Mesendoderm (in vitro differentiated cells): ENCODE data around the gene MYL4.
"Not testable (repeated sequence)": the region's sequence is repeated elsewhere in the genome, so short reads cannot be mapped to it uniquely, and the experiment has no call there.

Experiments
- DNase-seq: peaks from one replicate; pipeline ENCODE4 v3.0.0; 2013
- H2AK5ac ChIP-seq: 2 replicates; pipeline ENCODE4 v1.6.1; 2013; ENCODE audit warnings: low read length, inconsistent platforms
- H2BK120ac ChIP-seq: 2 replicates; pipeline ENCODE4 v1.6.1; 2013; ENCODE audit warnings: low read depth, mild to moderate bottlenecking, low read length, moderate library complexity, mixed read lengths
- H2BK15ac ChIP-seq: replicated peaks from 2 replicates; pipeline ENCODE4 v1.6.1; 2013; ENCODE audit warnings: low read depth, mild to moderate bottlenecking, moderate library complexity
- H2BK5ac ChIP-seq: 2 replicates; pipeline ENCODE4 v1.6.1; 2013; ENCODE audit warnings: low read length, inconsistent platforms
- H3K18ac ChIP-seq: 2 replicates; pipeline ENCODE4 v1.6.1; 2013; ENCODE audit warnings: mild to moderate bottlenecking, low read length, mixed read lengths
- H3K23ac ChIP-seq: one replicate; pipeline ENCODE4 v1.6.1; 2013; ENCODE audit warnings: low read length
- H3K27ac ChIP-seq: 2 replicates; pipeline ENCODE4 v1.5.1; 2013; ENCODE audit warnings: low read depth, mild to moderate bottlenecking, inconsistent platforms, low read length, moderate library complexity
- H3K27me3 ChIP-seq: 2 replicates; pipeline ENCODE4 v1.6.1; 2013; ENCODE audit warnings: low read length, control low read depth, mild to moderate bottlenecking, inconsistent platforms; ENCODE audit not compliant: insufficient read depth, poor library complexity
- H3K36me3 ChIP-seq: 2 replicates; pipeline ENCODE4 v1.6.1; 2013; ENCODE audit warnings: low read length, inconsistent platforms; ENCODE audit not compliant: control insufficient read depth, insufficient read depth
- H3K4ac ChIP-seq: one replicate; pipeline ENCODE4 v1.6.1; 2013; ENCODE audit warnings: low read depth, mild to moderate bottlenecking, low read length, moderate library complexity
- H3K4me1 ChIP-seq: 2 replicates; pipeline ENCODE4 v1.6.1; 2013; ENCODE audit warnings: low read depth, low read length, inconsistent platforms; ENCODE audit not compliant: control insufficient read depth
- H3K4me2 ChIP-seq: 2 replicates; pipeline ENCODE4 v1.6.1; 2013; ENCODE audit warnings: low read length
- H3K4me3 ChIP-seq: 2 replicates; pipeline ENCODE4 v1.5.1; 2013; ENCODE audit warnings: mild to moderate bottlenecking, low read length
- H3K56ac ChIP-seq: one replicate; pipeline ENCODE4 v1.6.1; 2013; ENCODE audit warnings: low read length
- H3K79me1 ChIP-seq: 2 replicates; pipeline ENCODE4 v1.6.1; 2013; ENCODE audit warnings: low read length, inconsistent platforms
- H3K79me2 ChIP-seq: 2 replicates; pipeline ENCODE4 v1.6.1; 2013; ENCODE audit warnings: mild to moderate bottlenecking, low read length; ENCODE audit not compliant: control insufficient read depth, insufficient read depth
- H3K9ac ChIP-seq: 2 replicates; pipeline ENCODE4 v1.6.1; 2013; ENCODE audit warnings: low read length, inconsistent platforms
- H4K5ac ChIP-seq: one replicate; pipeline ENCODE4 v1.6.1; 2013; ENCODE audit warnings: low read length
- H4K8ac ChIP-seq: one replicate; pipeline ENCODE4 v1.6.1; 2013; ENCODE audit warnings: low read depth, mild to moderate bottlenecking, control low read depth, low read length, moderate library complexity
- WGBS: extraction: QIAGEN DNeasy Blood & Tissue Kit; methylation state at CpG from one replicate; pipeline ENCODE4 v1.1.7; 2013; ENCODE audit warnings: low lambda C conversion rate, missing lambda C conversion rate; ENCODE audit not compliant: insufficient coverage; ENCODE audit errors: extremely low coverage; 5-methylcytosine and 5-hydroxymethylcytosine counted together

Gene MYL4

DNA sequence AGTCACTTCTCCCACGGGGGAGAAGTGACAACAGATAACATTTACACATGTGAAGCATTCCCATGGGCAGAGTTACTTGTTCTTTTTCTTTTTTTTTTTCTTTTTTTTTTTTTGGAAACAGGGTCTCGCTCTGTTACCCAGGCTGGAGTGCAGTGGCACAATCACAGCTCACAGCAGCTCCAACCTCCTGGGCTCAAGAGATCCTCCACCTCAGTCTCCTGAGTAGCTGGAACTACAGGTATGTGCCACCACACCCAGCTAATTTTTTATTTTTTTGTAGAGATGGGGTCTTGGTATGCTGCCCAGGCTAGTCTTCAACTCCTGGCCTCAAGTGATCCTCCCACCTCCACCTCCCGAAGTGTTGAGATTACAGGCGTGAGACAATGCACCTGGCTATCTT is 40.3 kb upstream of the MYL4 start:
- not testable (repeated sequence) for H3K23ac ChIP-seq, H4K5ac ChIP-seq, H3K4ac ChIP-seq, H3K9ac ChIP-seq, H3K4me1 ChIP-seq, H3K27me3 ChIP-seq, H2BK5ac ChIP-seq, H2BK120ac ChIP-seq, H3K18ac ChIP-seq, H3K36me3 ChIP-seq, H3K4me2 ChIP-seq, H3K27ac ChIP-seq, H3K79me1 ChIP-seq, H3K4me3 ChIP-seq, H3K79me2 ChIP-seq, H4K8ac ChIP-seq, H3K56ac ChIP-seq, H2BK15ac ChIP-seq, H2AK5ac ChIP-seq
- no CpG with 5 or more reads among the region's 4 CpGs for WGBS
- peak; percentile 49 for DNase-seq

GRCh38 chr17:47170710-47171109 is 38.4 kb upstream of the MYL4 start:
- Histone ChIP-seq H3K79me2 (peaks cover 2% of the 10 kb centered on the region), H3K36me3 (no peaks in the 10 kb centered on the region), H4K8ac (no peak overlapping the region), H3K23ac (no peak overlapping the region), H2BK15ac (no peak overlapping the region), H3K56ac (no peak overlapping the region), H3K4me3 (no peak overlapping the region), H3K79me1 (peaks cover 6% of the 10 kb centered on the region), H3K27ac (no peak overlapping the region), H3K9ac (no peak overlapping the region), H3K18ac (no peak overlapping the region), H2BK5ac (no peak overlapping the region), H2BK120ac (no peak overlapping the region), H2AK5ac (no peak overlapping the region), H3K27me3 (no peaks in the 10 kb centered on the region), H3K4me1 (peaks cover 7% of the 10 kb centered on the region), H4K5ac (no peak overlapping the region), H3K4me2 (no peak overlapping the region), H3K4ac (no peak overlapping the region)
- DNase-seq, result no peak
- no CpG with 5 or more reads among the region's 4 CpGs for WGBS

DNA sequence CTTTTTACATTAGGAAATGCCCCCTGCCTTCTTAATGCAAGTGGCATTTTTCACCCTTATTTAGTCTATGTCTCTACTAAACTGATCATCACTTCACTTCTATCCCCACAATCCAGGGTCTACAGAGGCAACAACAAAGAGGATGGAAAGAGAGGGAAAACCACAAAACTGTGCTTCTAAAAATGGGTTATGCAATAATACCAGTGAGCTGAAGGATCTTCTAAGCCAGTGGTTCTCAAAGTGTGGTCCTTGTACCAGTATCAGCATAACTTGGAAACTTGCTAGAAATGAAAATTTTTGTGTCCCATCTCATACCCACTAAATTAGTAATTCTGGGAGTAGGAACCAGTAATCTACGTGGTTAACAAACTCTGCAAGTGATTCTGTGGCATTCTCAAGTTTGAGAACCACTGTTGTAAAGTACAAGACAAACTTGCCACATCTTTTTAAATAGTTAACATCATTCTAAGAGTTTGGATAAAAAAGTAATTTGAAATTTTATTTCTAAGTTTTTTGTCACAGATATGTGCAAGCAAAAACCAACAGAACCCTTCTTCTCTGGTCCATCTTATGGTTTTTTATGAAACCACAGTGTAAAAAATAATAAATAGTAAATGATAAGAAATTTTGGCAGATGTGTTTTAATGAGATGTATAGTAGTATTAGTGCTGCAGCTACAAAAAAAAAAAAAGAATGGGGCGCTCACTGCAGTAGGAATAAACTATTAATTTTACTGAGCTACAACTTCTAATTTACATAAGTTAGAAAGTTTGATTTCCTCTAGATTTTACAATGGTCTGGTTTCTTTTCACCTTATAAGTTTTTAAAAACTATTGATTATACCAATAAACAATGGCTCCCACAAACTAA is 36.2 kb upstream of the MYL4 start:
- H3K27ac ChIP-seq, result no peak overlapping the region
- H3K4me3 ChIP-seq, result no peak overlapping the region
- peaks cover 4% of the 10 kb centered on the region for H3K4me1 ChIP-seq
- no peak overlapping the region for H2BK5ac ChIP-seq
- no peak overlapping the region for H3K23ac ChIP-seq
- H3K27me3 ChIP-seq, result no peaks in the 10 kb centered on the region
- H3K9ac ChIP-seq, result no peak overlapping the region
- no peak overlapping the region for H4K5ac ChIP-seq
- H3K79me1 ChIP-seq, result peaks cover 9% of the 10 kb centered on the region
- DNase-seq, result no peak
- peaks cover 2% of the 10 kb centered on the region for H3K79me2 ChIP-seq
- H3K4ac ChIP-seq, result no peak overlapping the region
- H4K8ac ChIP-seq, result no peak overlapping the region
- H3K56ac ChIP-seq, result peak overlapping the region; percentile 18
- H2AK5ac ChIP-seq, result no peak overlapping the region
- H3K18ac ChIP-seq, result no peak overlapping the region
- WGBS, result no CpG with 5 or more reads among the region's 2 CpGs
- no peak overlapping the region for H3K4me2 ChIP-seq
- H3K36me3 ChIP-seq, result no peaks in the 10 kb centered on the region
- H2BK15ac ChIP-seq, result no peak overlapping the region
- no peak overlapping the region for H2BK120ac ChIP-seq

DNA sequence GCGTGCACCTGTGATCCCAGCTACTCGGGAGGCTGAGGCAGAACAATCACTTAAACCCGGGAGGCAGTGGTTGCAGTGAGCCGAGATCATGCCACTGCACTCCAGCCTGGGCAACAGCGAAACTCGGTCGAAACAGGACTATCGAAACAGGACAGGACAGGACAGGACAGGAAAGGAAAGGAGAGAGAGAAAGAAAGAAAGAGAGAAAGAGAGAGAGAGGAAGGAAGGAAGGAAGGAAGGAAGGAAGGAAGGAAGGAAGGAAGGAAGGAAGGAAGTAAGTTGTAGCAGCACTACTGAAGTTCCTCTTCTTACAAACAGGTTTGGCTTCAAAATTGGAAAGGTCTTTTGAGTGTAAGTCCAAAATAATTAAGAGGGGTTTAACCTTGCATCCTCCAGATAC is 34.3 kb upstream of the MYL4 start:
- H4K8ac ChIP-seq, H3K23ac ChIP-seq, DNase-seq, H4K5ac ChIP-seq, H2BK120ac ChIP-seq, H2AK5ac ChIP-seq, H3K18ac ChIP-seq, H3K36me3 ChIP-seq, H3K27ac ChIP-seq, H2BK5ac ChIP-seq, H3K9ac ChIP-seq, H3K56ac ChIP-seq, H3K27me3 ChIP-seq, H3K4me3 ChIP-seq, H3K4ac ChIP-seq, H3K79me2 ChIP-seq, H3K4me2 ChIP-seq, H3K4me1 ChIP-seq, H2BK15ac ChIP-seq: not testable (repeated sequence)
- no CpG with 5 or more reads among the region's 8 CpGs for WGBS
- H3K79me1 ChIP-seq, result peaks cover 12% of the 10 kb centered on the region

- H3K79me2 ChIP-seq, result peaks cover 9% of the 10 kb centered on the region
- H3K23ac ChIP-seq, result no peak overlapping the region
- H3K4ac ChIP-seq, result no peak overlapping the region
- peaks cover 12% of the 10 kb centered on the region for H3K79me1 ChIP-seq
- no peak overlapping the region for H2BK15ac ChIP-seq
- H3K4me2 ChIP-seq, result no peak overlapping the region
- no peak overlapping the region for H2BK5ac ChIP-seq
- no peak for DNase-seq
- H4K8ac ChIP-seq, result no peak overlapping the region
- H3K27me3 ChIP-seq, result no peaks in the 10 kb centered on the region
- H3K18ac ChIP-seq, result no peak overlapping the region
- H4K5ac ChIP-seq, result no peak overlapping the region
- H3K4me3 ChIP-seq, result no peak overlapping the region
- no peak overlapping the region for H2AK5ac ChIP-seq
- no peaks in the 10 kb centered on the region for H3K36me3 ChIP-seq
- H2BK120ac ChIP-seq, result no peak overlapping the region
- peaks cover 4% of the 10 kb centered on the region for H3K4me1 ChIP-seq
- no CpG with 5 or more reads among the region's 2 CpGs for WGBS
- H3K9ac ChIP-seq, result no peak overlapping the region
- H3K27ac ChIP-seq, result no peak overlapping the region
- H3K56ac ChIP-seq, result no peak overlapping the region
These were observed 32.7 kb upstream of the MYL4 start for GRCh38 chr17:47176389-47176826.

DNA sequence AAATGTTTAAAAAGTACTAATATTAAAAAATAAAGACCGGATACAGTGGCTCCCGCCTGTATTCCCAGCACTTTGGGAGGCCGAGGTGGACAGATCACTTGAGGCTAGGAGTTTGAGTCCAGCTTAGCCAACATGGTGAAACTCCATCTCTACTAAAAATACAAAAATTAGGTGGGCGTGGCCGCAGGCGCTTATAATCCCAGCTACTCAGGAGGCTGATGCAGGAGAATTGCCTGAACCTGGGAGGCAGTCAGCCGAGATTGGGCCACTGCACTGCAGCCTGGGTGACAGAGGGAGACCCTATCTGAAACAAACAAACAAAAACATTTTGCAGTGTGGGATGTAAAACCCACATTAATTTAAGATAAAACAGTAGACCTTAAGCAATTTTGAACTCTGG is 31.9 kb upstream of the MYL4 start:
- Histone ChIP-seq H2BK120ac (no peak overlapping the region), H3K36me3 (no peaks in the 10 kb centered on the region), H3K27ac (no peak overlapping the region), H3K4ac (no peak overlapping the region), H3K9ac (no peak overlapping the region), H3K27me3 (no peaks in the 10 kb centered on the region), H3K79me2 (peaks cover 13% of the 10 kb centered on the region), H3K79me1 (peaks cover 14% of the 10 kb centered on the region), H3K56ac (no peak overlapping the region), H3K4me2 (no peak overlapping the region), H4K8ac (no peak overlapping the region), H3K23ac (no peak overlapping the region), H2BK15ac (no peak overlapping the region), H2AK5ac (no peak overlapping the region), H3K4me3 (no peak overlapping the region), H2BK5ac (no peak overlapping the region), H3K4me1 (peaks cover 4% of the 10 kb centered on the region), H3K18ac (no peak overlapping the region), H4K5ac (no peak overlapping the region)
- no CpG with 5 or more reads among the region's 7 CpGs for WGBS
- DNase-seq, result no peak
